ELF-1 (cell line): Measurements from ENCODE around the gene LAMA3.

Experiments used
- DNase-seq: peaks from one replicate; pipeline ENCODE4 v3.0.0-alpha.2; 2016; ENCODE audit warnings: low read depth, low spot score

The LAMA3 gene, protein sequence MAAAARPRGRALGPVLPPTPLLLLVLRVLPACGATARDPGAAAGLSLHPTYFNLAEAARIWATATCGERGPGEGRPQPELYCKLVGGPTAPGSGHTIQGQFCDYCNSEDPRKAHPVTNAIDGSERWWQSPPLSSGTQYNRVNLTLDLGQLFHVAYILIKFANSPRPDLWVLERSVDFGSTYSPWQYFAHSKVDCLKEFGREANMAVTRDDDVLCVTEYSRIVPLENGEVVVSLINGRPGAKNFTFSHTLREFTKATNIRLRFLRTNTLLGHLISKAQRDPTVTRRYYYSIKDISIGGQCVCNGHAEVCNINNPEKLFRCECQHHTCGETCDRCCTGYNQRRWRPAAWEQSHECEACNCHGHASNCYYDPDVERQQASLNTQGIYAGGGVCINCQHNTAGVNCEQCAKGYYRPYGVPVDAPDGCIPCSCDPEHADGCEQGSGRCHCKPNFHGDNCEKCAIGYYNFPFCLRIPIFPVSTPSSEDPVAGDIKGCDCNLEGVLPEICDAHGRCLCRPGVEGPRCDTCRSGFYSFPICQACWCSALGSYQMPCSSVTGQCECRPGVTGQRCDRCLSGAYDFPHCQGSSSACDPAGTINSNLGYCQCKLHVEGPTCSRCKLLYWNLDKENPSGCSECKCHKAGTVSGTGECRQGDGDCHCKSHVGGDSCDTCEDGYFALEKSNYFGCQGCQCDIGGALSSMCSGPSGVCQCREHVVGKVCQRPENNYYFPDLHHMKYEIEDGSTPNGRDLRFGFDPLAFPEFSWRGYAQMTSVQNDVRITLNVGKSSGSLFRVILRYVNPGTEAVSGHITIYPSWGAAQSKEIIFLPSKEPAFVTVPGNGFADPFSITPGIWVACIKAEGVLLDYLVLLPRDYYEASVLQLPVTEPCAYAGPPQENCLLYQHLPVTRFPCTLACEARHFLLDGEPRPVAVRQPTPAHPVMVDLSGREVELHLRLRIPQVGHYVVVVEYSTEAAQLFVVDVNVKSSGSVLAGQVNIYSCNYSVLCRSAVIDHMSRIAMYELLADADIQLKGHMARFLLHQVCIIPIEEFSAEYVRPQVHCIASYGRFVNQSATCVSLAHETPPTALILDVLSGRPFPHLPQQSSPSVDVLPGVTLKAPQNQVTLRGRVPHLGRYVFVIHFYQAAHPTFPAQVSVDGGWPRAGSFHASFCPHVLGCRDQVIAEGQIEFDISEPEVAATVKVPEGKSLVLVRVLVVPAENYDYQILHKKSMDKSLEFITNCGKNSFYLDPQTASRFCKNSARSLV (N-terminal part only)

GRCh38 chr18:23689031-23689615, at the start of gene LAMA3:
LAMA3 (plus strand) TSS chr18:23689453; CDS start chr18:23689684, 231 bp downstream.
- DNase-seq, result peak; percentile 55

GRCh38 chr18:23640052-23640451, 49.2 kb upstream of the LAMA3 start:
- DNase-seq, result no peak

GRCh38 chr18:23641143-23641720, 48.0 kb upstream of the LAMA3 start:
- no peak for DNase-seq

- DNase-seq, result no peak
Observed at GRCh38 chr18:23641937-23642666, 47.2 kb upstream of the LAMA3 start.

- no peak for DNase-seq
Observed at GRCh38 chr18:23643815-23644490, 45.3 kb upstream of the LAMA3 start.

GRCh38 chr18:23645568-23646175, 43.6 kb upstream of the LAMA3 start:
- DNase-seq, result no peak

DNA sequence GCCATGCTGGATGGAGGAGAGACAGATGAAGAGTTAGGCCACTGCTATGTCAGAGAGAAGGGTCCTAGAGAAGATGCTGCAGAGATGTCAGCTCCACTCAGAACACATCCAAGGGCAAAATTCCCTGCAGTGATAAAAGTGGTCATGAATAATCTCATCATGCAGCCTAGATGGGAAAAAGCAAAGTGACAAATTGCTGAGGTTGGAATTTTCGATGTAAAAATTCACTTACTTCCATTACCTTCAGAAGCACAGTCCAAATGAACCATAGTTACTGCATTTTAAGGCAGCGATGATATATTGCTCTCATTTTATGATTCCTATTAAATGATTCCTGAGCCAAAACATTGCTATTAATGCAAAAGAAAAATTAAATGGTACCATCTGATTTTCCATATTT, 43.0 kb upstream of the LAMA3 start:
- no peak for DNase-seq

GRCh38 chr18:23648456-23648855, 40.8 kb upstream of the LAMA3 start:
- DNase-seq, result no peak

DNA sequence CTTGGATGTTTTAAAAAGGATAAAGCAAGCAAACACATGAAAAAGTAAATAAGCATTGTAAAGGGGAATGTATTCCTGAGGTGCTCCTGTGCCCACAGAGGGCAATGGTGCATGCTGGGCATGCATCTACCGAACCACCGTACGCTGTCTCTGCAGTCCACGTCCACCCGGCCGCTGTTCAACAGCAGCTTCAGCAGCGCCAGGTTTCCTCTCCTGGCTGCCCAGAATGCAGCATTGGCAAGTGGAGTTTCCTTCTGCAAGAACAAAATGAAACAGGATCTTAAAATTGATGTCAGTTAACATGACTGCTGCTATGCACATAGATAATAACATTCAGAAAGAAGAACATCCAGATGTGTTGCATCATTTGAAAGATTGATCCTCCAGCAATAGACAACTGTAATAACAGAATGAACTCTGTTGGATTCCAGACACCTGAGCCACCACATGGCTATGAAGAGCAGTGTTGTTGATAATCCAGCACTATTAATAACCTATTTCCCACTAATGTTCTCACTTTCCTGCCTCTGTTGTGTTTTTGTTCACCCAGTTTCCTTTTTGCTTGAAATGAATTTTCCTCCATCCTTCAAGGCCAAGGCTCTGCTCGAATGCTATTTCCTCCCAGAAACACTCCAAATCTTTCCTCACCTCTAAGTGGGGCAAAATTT, 40.2 kb upstream of the LAMA3 start:
- DNase-seq, result no peak

DNA sequence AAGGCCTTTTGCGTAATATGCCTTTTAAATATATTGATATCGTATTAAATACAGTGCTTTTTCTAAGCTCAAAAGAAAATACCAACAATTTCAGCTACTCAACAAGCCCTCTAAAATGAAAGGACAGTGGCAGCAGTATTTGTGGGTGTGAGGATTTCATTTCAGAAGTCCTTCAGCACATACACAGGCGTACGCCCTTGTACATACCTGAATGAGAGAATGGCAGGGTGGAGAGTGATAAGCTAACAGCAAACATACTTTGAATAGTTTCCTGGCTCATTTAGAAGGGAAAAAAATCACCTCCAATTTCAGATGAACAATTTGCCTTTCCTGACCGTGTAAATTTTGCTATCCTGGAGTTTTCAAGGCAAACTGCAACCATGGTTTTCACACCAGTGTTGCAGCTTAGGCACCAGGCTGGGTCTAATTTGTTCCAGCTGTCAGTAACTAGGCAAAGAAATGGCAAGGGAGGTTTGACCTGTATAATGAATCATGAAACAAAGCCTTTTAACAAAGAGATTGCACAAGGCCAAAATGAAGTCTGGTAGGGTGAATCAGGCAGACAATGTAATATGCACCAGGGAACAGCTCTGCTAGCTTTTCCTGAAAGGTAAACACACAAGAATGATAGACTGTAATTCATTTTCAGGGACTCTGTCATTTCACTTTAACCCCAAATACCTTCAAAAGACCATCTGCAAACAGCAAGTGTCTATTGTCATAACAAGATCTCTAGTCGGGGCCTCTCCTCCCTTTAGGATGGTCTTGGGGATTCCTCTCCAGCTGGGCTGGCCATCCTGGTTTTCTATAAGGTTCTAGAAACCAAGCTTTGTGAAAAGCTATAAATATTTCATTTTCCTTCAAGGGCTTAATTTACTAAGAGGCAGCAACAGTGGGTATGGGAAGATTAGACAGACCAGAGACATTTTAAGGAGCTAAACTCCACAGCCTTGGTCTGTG, 38.0 kb upstream of the LAMA3 start:
- DNase-seq, result no peak

DNA sequence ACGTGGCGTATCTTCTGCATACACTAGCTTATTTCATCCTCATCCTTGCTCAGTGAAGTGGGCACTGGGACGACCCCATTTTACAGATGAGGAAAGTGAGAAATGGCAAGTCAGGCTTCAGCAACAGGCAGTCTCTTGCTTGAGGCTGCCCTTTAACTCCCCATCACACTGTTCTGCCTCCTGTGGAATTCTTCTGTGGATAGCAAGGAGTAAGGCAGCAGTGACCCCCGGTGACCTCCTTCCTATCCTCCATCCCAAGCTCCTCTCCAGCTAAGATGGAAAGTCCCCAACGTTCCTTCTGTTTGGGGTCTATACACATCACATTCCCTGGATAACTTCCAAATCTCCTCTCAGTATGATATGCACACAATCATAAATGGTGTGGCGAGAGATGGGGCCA, 37.0 kb upstream of the LAMA3 start:
- DNase-seq, result no peak

DNA sequence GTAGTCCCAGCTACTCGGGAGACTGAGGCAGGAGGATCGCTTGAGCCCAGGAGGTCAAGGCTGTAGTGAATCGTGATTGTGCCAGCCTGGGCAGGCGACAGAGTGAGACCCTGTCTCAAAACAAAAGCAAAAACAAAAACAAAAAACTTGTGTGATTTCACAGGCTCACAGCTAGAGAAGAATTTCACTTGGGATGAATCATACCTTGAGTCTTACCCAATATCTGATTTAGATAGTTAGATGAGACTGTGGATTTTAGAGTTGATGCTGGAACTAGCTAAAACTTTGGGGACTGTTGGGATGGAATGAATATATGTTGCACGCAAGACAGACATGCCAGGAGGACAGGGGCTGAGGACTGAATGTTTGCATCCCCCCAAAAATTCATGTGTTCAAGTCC, 31.0 kb upstream of the LAMA3 start:
- DNase-seq, result no peak

DNA sequence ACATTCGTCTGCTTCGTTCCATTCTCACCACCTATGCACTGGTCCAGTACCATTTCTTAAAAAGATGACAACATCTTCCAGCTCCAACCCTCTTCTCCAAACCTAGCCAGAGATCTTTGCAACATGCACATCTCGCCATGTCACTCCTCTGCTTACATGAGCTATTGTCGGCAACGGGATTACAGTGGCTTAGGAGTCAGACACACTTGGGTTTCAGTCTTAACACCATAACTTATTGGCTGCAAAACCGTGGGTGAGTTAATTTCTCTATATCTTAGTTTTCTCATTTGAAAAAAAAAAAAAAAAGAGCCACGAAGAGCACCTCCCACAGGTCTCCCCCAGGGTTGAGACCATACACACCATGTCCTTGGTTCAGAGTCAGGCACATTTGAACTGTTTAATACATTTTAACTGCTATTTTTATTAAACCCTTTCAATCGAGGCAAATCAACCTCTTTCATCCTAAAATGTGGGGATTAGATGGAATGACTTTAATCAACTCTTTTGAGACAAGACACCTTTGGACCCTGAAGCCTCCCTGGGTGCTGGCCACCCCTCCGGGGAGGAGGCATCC, 27.4 kb upstream of the LAMA3 start:
- DNase-seq, result no peak

- peak; percentile 33 for DNase-seq
Observed at GRCh38 chr18:23662309-23663263, 26.7 kb upstream of the LAMA3 start, which contains the start of gene ANKRD29. ANKRD29 (minus strand) TSS chr18:23662911; CDS start chr18:23662730, 181 bp downstream.

DNA sequence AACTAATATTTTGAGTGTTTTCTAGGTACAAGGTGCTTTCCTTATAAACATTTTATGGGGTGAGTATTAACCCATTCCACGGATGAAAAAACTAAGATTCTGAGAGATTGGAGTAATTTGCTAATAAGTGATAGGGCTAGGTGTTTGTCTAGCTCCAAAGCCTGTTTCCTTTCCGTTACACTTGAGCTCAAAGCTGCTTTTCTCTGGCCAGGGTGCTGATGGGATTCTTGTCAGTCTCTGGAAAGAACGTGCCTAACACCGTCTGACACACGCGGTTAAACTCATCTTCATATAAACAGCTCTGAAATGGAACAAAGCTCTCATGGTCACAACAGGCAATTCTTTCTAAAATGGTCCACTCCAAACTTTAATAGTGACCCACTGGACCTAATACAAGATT, 24.6 kb upstream of the LAMA3 start:
- DNase-seq, result no peak

- no peak for DNase-seq
Observed at GRCh38 chr18:23667114-23667513, 22.1 kb upstream of the LAMA3 start.
